KG1 (cell line): Measurements from ENCODE around the gene KRTAP10-2.
A peak's percentile ranks its signal among the peaks of the same experiment; 100 is the strongest.
"Not testable (repeated sequence)": the region's sequence is repeated elsewhere in the genome, so short reads cannot be mapped to it uniquely, and the experiment has no call there.

Experiments
- DNase-seq: peaks from one replicate; lab custom pipeline; 2025; lab: John Stamatoyannopoulos, UW

The KRTAP10-2 gene

GRCh38 chr21:44514218-44514520, 37.1 kb downstream of the KRTAP10-2 start:
- no peak for DNase-seq

DNA sequence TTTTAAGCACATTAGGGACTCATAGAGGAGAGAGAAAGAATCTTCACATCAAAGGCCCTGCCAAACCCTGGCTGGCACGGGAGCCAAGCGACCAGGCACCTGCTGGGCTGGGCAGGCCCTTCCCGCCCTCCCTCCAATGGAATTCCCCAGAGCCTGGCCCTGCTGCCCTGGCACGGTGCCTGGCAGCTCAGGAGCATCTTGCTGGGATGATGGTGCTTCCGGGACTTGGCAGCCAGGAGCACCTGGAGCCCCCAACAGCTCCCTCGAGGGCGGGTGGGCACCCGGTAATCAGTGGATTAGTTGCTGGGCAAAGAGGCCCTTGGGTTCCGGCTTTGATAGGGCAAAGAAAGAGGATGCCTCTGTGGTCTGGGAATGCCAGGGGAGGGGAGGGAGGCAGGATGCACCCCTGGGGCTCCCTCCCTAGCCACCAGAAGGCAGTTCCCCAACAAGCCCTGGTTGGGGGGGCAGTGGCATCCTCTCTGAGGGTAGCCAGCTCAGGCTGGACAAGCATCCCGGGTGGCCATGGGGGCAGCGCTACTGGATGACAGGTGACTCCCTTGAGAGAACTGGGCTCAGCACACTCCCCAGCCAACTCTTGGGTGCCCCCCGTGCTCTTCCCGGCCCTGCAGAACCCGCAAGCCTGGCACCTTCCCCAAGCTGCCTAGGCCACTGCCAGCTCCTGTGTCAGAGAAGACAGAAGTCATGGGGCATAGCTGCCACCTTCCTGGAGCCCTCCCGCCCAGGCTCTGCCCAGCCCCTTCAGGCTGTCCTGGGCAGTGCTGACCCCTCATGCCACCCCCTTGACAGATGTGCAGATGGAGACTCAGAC, 37.7 kb downstream of the KRTAP10-2 start:
- DNase-seq, result no peak

- DNase-seq, result no peak
Measured at GRCh38 chr21:44512496-44513388, 38.6 kb downstream of the KRTAP10-2 start.

GRCh38 chr21:44511938-44512275, 39.4 kb downstream of the KRTAP10-2 start:
- no peak for DNase-seq

GRCh38 chr21:44511219-44511937, 39.9 kb downstream of the KRTAP10-2 start:
- no peak for DNase-seq

DNA sequence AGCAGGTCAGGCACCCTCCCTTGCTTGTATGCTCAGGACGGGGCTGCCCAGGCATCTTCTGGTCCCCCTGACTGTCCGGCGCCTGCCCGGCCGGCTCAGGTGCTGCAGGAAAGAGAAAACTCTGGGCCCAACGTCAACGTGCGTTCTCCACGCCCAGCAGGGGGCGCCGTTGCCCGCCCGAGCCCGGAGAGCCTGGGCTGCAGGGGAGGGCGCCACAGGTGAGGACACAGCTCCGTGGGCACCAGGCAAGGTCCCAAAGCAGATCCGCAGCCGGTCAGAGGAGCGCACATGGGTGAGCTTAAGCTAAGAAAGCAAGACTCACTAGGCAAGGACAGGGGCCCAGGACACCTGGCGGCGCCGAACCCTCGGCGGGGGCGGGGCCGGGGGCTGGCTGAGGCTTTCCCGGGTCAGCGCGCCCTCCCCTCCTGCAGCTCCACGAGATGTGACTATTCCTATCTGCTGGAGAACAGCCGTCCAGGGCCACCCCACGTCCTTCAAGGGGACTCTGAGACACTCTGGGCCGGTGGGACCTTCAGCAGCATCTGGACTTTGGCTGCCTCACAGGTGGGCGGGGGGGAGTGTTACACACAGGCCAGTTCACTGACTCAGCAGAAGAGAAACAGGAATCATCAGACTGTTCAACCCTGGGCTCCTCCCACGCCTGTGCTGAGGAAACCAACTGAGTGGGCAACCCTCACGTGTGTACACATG, 40.6 kb downstream of the KRTAP10-2 start:
- peak; percentile 36 for DNase-seq

DNA sequence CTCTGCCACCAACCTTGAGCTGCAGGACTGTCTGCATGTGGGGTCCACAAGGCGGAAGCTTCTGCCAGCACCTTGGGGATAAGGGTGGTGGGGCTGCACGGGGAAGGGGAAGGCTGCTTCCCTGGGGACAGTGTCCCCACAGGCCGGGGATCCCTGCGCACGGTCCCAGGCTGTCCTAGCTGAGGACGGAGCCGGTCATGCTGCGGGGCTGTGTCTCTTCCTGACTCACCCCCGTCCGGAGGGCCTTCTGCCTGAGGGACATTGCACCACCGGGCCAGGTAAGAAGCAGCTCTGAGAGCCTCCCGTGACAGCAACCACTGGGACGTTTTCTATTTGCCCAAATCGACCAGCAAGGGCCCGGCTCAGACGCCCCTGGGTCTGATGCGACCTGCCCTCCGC, 41.2 kb downstream of the KRTAP10-2 start:
- DNase-seq, result no peak

DNA sequence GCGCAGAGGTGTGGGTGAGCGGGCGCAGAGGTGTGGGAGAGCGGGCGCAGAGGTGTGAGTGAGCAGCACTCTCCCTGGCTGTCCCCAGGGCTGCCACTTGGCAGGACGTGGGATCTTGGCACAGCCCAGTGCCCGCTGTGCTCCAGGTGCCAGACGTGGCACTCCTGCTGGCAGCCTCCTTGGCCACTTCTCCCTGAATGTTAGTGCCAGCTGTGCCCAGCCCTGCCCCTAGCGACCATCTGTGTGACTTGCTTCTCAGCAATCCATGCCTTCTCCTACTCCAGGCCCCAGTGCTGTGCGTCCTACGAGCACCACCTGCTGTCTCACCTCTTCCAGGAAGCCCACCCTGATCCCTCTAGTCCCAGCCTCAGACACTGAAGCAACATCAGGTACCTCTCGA, 41.8 kb downstream of the KRTAP10-2 start:
- DNase-seq, result no peak

DNA sequence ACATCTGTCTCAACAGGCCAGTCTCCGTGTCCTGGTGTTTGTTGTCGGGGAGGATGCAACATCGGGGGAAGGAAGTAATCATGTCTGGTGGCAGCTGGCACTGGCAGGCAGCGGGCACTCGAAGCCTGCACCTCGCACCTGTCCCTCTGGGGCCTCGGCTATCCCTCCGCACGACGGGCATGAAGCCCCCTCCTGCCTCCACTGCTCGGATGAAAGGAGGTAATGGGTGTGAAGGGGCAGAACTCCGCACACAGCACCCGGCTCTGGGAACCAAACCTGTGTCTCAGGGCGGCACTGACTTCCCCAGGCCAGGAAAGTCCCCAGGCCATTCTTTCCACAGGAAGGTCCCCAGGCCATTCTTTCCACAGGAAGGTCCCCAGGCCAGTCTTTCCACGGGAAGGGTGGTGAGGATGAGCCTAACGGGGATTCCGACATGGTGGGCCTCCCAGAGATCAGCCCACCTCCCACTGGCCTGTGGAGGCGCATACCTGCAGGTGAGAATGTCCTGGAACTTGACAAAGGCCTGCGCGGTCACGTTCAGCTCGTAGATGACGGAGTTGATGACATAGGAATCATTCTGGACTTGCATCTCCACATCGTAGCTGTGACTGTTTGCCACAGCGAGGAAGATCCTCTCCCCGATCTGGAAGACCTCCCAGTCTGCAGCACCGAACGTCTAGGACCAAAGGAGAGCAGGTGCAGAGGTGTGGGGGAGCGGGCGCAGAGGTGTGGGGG, 42.4 kb downstream of the KRTAP10-2 start:
- DNase-seq, result no peak

DNA sequence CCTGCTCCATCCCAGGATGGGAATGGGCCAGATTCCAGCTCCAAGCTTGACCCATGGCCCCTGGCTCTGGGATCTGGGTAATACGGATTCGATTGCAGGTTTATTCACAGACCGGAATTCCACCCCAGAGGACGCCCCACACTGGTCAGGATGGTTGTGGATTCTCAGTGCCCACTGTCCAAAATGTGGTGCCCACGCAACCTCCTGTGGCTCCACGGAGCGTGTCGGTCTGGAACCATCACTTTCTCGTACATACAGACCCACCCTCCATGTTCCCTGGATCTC, 42.9 kb downstream of the KRTAP10-2 start:
- DNase-seq, result no peak

DNA sequence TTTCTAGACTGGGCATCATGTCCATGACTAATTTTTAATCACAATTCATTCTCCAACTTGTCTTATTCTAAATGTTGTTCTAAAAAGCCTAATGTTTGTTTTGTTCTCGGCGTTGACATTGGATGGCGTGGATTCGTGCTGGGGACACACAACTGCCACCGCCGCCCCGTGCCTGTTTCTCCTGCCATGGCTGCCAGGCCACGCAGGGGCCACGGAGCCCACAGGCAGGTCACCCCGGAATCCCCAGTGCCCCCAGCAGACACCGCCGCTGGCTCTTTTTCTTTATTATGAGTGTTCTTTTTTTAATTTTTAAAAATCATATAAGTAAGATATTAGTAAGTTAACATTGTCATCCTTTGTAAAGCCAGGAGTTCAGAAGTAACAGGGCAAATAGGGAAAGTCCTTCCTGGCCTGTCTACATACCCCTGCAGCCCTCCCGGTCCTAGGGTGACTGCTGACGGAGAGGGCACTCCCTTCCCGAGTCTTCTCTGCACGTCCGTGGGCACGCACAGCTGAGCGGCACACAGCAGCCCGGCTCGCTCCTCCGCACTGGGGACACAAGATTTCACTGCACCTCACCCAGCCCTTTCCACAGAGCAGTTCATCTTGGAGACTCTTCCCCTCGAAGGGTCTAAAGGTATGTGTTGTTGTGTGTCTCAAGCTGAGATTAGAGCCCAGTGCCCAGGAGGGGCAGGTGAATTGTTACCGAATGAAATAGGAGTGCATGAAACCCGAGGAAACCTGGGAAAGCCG, 43.5 kb downstream of the KRTAP10-2 start:
- DNase-seq, result no peak

DNA sequence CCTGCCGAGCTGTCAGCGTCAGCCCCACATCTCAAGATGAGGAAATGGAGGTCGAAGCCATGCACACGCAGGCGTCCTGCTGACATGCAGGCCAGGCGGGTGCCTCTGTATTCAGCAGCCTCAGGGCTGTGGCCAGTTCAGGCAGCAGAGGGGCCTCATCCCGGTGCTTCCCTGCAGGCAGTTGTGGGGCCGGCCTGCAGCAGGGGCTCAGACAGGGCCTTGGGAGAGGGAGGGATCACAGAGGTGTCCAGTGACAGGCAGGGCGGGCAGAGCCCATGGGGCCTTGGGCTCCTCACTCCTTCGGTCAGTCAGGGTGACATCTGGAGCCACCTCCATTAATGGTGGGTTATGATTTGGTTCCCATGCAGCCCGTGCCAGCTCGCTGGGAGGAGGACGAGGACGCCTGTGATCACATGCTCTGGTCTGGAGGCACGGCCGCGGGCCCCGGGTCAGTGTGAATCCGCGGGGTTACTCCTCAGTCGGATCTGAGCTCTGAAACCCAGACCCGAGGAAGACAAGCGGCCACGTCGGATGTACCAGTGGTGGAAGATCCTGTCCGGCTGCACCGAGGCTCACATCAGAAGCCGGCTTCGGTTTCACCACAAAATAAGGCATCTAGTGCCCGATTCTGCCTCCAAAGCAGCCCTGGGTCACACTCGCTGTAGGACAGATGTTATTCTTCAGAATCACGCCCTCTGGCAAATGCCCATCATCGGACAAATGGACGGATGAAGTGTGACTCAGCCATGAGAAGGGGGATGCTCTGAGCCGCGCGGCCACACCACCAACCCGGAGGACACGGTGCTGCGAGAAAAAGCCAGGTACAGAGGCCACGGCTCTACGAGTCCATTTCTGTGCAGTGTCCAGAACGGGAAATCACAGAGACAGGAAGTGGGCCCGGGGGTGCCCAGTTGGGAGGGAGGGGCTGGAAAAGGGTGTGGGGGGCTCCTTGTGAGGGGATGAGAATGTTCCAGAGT, 44.7 kb downstream of the KRTAP10-2 start:
- DNase-seq, result no peak

DNA sequence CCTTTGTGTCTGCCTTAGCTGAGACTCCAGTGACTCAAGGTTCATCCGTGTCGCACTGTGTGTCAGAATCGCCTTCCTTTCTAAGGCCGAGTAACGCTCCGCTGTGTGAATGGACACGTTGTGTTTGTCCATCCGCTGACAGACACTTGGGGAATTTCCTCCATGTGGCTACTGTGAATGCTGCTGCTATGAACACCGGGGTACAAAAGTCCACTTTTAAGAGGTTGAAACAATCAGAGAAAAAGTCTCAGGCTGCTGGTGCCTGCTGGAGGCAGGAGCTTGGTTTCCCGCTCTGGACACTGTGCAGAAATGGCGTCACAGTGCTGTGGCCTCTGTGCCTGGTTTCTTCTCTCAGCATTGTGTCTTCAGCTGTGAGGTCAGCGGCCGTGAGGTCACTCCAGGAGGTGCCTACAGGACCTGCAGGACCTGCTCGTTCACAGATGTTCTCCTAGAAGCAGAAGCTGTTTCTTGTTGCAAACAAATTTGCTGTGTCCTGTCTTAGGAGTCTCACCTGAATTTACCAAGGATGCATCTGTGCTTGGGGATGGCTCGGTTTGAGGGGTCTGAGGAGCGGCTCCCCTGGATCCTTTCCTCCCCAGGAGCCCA, 45.5 kb downstream of the KRTAP10-2 start:
- no peak for DNase-seq

- DNase-seq, result peak; percentile 27
Measured at GRCh38 chr21:44503901-44504399, 47.4 kb downstream of the KRTAP10-2 start.

DNA sequence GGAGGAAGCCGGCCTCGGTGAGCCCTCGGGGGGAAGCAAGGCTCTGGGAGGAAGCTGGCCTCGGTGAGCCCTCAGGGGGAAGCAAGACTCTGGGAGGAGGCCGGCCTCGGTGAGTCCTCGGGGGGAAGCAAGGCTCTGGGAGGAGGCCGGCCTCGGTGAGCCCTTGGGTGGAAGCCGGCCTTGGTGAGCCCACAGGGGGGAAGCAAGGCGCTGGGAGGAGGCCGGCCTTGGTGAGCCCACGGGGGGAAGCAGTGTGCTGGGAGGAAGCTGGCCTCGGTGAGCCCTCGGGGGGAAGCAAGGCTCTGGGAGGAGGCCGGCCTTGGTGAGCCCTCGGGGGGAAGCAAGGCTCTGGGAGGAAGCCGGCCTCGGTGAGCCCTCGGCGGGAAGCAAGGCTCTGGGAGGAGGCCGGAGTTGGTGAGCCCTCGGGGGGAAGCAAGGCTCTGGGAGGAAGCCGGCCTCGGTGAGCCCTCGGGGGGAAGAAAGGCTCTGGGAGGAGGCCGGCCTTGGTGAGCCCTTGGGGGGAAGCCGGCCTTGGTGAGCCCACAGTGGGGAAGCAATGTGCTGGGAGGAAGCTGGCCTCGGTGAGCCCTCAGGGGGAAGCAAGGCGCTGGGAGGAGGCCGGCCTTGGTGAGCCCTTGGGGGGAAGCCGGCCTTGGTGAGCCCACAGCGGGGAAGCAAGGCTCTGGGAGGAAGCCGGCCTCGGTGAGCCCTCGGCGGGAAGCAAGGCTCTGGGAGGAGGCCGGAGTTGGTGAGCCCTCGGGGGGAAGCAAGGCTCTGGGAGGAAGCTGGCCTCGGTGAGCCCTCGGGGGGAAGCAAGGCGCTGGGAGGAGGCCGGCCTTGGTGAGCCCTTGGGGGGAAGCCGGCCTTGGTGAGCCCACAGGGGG, 48.1 kb downstream of the KRTAP10-2 start:
- DNase-seq, result not testable (repeated sequence)

- no peak for DNase-seq
Measured at GRCh38 chr21:44502171-44502958, 48.9 kb downstream of the KRTAP10-2 start.
